Measurements from ENCODE around the gene TTC9B.

- no peak for TF ChIP-seq POLR2A (IDR thresholded peaks at IDR 0.05)
- TF ChIP-seq, protein P1, sequence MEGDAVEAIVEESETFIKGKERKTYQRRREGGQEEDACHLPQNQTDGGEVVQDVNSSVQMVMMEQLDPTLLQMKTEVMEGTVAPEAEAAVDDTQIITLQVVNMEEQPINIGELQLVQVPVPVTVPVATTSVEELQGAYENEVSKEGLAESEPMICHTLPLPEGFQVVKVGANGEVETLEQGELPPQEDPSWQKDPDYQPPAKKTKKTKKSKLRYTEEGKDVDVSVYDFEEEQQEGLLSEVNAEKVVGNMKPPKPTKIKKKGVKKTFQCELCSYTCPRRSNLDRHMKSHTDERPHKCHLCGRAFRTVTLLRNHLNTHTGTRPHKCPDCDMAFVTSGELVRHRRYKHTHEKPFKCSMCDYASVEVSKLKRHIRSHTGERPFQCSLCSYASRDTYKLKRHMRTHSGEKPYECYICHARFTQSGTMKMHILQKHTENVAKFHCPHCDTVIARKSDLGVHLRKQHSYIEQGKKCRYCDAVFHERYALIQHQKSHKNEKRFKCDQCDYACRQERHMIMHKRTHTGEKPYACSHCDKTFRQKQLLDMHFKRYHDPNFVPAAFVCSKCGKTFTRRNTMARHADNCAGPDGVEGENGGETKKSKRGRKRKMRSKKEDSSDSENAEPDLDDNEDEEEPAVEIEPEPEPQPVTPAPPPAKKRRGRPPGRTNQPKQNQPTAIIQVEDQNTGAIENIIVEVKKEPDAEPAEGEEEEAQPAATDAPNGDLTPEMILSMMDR (IDR thresholded peaks at IDR 0.05) = no peak
- no peak for TF ChIP-seq EP300 (IDR thresholded peaks at IDR 0.05)
Measured at GRCh38 chr19:40256512-40256911, 38.3 kb upstream of the TTC9B start.
